GM19463 (cell line): ENCODE data around the gene C20orf144.
A peak's percentile ranks its signal among the peaks of the same experiment; 100 is the strongest.

Source experiments
- ATAC-seq: cut with Tn5 transposase; IDR thresholded peaks from one replicate; pipeline ENCODE4 v1.9.1; 2021; ENCODE audit warnings: mild to moderate bottlenecking, moderate library complexity; ENCODE audit not compliant: unreplicated experiment

Gene C20orf144

GRCh38 chr20:33664085-33664761 is 2.1 kb downstream of the C20orf144 start:
- no peak for ATAC-seq

- no peak for ATAC-seq
These were observed 2.6 kb downstream of the C20orf144 start for GRCh38 chr20:33664762-33665144.

- peak; percentile 67 for ATAC-seq
These were observed 4.4 kb downstream of the C20orf144 start, which contains the start of gene ACTL10 for GRCh38 chr20:33666293-33667244. Gene ACTL10, plus strand, starts transcription at chr20:33666943. Its CDS starts 555 bp downstream, at chr20:33667498.

GRCh38 chr20:33667245-33667675 is 5.1 kb downstream of the C20orf144 start:
- peak; percentile 12 for ATAC-seq

GRCh38 chr20:33667676-33668465 is 5.7 kb downstream of the C20orf144 start:
- no peak for ATAC-seq

GRCh38 chr20:33668466-33669155 is 6.5 kb downstream of the C20orf144 start:
- no peak for ATAC-seq

- no peak for ATAC-seq
These were observed 7.1 kb downstream of the C20orf144 start for GRCh38 chr20:33669224-33669623.

- no peak for ATAC-seq
These were observed 7.9 kb downstream of the C20orf144 start for GRCh38 chr20:33669873-33670640.

- ATAC-seq = no peak
These were observed 8.8 kb downstream of the C20orf144 start for GRCh38 chr20:33670715-33671499.

GRCh38 chr20:33671573-33672288 is 9.6 kb downstream of the C20orf144 start:
- ATAC-seq = no peak

- no peak for ATAC-seq
These were observed 10.4 kb downstream of the C20orf144 start for GRCh38 chr20:33672426-33673113.

GRCh38 chr20:33673114-33673409 is 10.9 kb downstream of the C20orf144 start:
- ATAC-seq = no peak

- ATAC-seq = peak; percentile 43
These were observed 11.5 kb downstream of the C20orf144 start for GRCh38 chr20:33673410-33674293.

GRCh38 chr20:33674294-33675135 is 12.4 kb downstream of the C20orf144 start, which contains the start of gene NECAB3:
Gene NECAB3, minus strand, starts transcription at chr20:33674428. Its CDS starts 76 bp downstream, at chr20:33674352.
- ATAC-seq = peak; percentile 82

- ATAC-seq = no peak
These were observed 13.2 kb downstream of the C20orf144 start for GRCh38 chr20:33675136-33675959.
